Left ventricle myocardium inferior (tissue), 1 donor: ENCODE measurements around the gene USP6. TPM values are rescaled to one million over a fixed set of nuclear protein-coding genes. Genes with fewer than 3 reads are reported as not detected.
"Not testable (repeated sequence)": the region's sequence is repeated elsewhere in the genome, so short reads cannot be mapped to it uniquely, and the experiment has no call there.

Experiments
- DNase-seq: peaks from one replicate; pipeline ENCODE4 v3.0.0-alpha.2; 2020
- H3K27ac ChIP-seq: fragments of 200-600 bp; replicated peaks from 2 replicates; pipeline ENCODE4 v1.8.0; 2021
- H3K27me3 ChIP-seq: fragments of 200-600 bp; 2 replicates; pipeline ENCODE4 v1.8.0; 2021; ENCODE audit warnings: low read depth
- H3K36me3 ChIP-seq: fragments of 200-600 bp; 2 replicates; pipeline ENCODE4 v1.8.0; 2021
- H3K4me1 ChIP-seq: fragments of 200-600 bp; 2 replicates; pipeline ENCODE4 v1.8.0; 2021
- H3K4me3 ChIP-seq: fragments of 200-600 bp; 2 replicates; pipeline ENCODE4 v1.8.0; 2021; ENCODE audit warnings: mild to moderate bottlenecking, moderate library complexity
- H3K9me3 ChIP-seq: fragments of 200-600 bp; replicated peaks from 2 replicates; pipeline ENCODE4 v1.8.0; 2021
- intact Hi-C: fragments of 100-400 bp; cut with micrococcal nuclease; formaldehyde crosslinking; loops from one replicate; pipeline ENCODE4 v1.11.0; 2022
- long read RNA-seq: library from polyadenylated mRNA; unstranded; transcript quantifications from one replicate; pipeline ENCODE4 v2.0.0, GENCODE V29; 2021
- total RNA-seq: library from RNA; stranded (reverse); fragmentation: NEBNext Ultra II Directional; extraction: Animal tissue kit (Norgen Biotek cat#: 25700); gene quantifications from one replicate; pipeline ENCODE4 v1.2.1, GENCODE V29; 2021
- TF ChIP-seq, protein P1 (sequence below): fragments of 200-600 bp; IDR thresholded peaks from 2 replicates; pipeline ENCODE4 v1.8.0; 2021; ENCODE audit warnings: antibody characterized with exemption, mild to moderate bottlenecking, borderline replicate concordance
- donor health status: DM: no; HTN: yes; CAD: no; lungs with severe emphysema.

USP6 gene
- 0.05 TPM for total RNA-seq
- long read RNA-seq = 0 reads

DNA sequence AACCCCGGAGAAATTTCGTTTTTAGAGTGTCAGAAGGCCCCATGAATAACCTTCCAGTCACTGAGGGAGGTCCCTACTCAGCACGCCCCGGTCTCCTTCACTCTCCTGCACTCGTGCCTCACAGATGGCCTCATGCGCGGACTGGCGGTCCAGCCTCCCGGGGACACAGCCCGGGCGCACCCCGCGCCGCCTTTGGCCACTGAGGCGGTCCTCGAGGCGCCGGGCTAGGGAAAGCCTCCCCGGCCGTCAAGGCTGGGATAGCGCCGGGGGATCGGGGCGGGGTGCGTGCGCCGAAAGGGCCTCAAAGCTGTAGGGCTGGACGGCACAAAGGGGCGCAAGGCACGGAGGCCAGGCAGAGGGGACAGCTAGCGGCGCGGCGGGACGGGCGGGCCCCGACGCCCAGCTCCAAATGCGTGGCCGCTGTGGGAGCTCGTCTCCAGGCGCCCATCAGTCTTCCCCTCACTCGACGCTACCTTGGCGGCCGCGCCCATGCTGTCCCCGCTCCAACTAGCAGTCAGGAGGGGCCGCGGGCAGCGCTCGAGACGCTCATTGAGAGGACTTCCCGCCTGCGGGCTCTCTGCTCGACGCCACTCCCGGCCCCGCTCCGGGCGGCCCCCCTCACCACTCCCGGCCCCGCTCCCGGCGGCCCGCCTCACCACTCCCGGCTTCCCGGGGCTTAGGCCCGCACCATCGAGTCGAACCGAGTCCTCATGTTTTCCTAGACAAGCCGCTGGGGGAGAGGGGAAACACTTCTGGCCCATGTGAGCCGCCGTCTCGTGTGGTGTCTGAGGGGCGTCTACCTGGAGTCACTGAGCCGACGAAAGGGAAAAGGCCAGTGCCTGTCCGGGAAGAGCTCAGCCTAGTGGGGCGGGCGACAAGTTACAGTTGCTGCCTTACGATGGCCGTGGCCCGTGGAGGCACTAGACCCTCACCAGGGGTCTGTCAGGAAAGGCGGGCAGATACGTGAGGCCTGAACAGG, at the start of gene USP6:
Gene USP6 (plus strand): TSS at position 360 of the 979 bp plus-strand sequence. CDS start 14,336 bp downstream, outside the sequence.
- Histone ChIP-seq H3K9me3 (no peaks in the 10 kb centered on the region), H3K4me3 (peak within 1 kb of the TSS; percentile 35), H3K4me1 (peaks cover 19% of the 10 kb centered on the region), H3K36me3 (peaks cover 8% of the 10 kb centered on the region), H3K27me3 (peaks cover 62% of the 10 kb centered on the region), H3K27ac (no peak within 1 kb of the TSS)
- DNase-seq = no peak
- TF ChIP-seq, protein P1, sequence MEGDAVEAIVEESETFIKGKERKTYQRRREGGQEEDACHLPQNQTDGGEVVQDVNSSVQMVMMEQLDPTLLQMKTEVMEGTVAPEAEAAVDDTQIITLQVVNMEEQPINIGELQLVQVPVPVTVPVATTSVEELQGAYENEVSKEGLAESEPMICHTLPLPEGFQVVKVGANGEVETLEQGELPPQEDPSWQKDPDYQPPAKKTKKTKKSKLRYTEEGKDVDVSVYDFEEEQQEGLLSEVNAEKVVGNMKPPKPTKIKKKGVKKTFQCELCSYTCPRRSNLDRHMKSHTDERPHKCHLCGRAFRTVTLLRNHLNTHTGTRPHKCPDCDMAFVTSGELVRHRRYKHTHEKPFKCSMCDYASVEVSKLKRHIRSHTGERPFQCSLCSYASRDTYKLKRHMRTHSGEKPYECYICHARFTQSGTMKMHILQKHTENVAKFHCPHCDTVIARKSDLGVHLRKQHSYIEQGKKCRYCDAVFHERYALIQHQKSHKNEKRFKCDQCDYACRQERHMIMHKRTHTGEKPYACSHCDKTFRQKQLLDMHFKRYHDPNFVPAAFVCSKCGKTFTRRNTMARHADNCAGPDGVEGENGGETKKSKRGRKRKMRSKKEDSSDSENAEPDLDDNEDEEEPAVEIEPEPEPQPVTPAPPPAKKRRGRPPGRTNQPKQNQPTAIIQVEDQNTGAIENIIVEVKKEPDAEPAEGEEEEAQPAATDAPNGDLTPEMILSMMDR = no peak
- intact Hi-C loops = no loop called here

DNA sequence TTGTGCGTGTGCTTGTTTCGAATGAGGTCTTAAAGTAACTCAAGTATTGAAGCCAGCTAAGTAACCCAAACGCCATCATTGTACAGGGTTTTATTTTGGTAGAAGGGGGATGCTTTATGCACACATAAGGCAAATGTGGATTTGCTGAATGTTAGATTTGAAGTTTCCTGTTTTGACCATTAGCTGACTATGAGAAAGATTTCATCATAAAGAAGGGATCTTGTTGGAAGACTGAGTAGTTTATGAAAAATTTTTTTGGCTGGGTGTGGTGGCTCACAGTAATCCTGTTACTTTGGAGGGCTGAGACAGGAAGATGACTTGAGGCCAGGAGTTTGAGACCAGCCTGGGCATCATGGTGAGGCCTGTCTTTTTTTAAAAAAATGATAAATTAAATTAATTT, 47.6 kb upstream of the USP6 start:
- peaks cover 12% of the 10 kb centered on the region for H3K27me3 ChIP-seq
- no peak for DNase-seq
- intact Hi-C loops = no loop called here
- H3K36me3 ChIP-seq = no peaks in the 10 kb centered on the region
- TF ChIP-seq, protein P1 = no peak
- no peaks in the 10 kb centered on the region for H3K4me1 ChIP-seq
- no peaks in the 10 kb centered on the region for H3K9me3 ChIP-seq
- no peak overlapping the region for H3K27ac ChIP-seq
- no peak overlapping the region for H3K4me3 ChIP-seq

DNA sequence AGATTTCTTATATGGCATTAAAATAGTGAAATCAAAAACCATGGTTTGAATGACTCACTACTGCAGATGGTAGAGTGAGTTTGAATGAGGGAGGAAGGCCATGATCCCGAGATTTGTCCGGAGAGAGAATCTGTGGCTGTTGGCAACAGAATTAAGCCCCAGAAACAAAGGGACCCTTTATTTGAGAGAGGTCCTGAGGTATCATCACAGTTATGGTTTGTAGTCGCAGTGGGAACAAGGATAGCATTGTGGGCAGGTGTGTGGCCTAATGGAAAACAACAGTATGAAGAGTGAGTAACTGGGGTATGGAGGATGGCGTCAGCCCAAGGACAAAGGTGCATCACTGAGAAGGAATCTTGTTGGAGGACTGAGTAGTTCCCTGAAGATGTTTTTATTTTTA, 46.1 kb upstream of the USP6 start:
- H3K4me1 ChIP-seq = no peaks in the 10 kb centered on the region
- peaks cover 14% of the 10 kb centered on the region for H3K27me3 ChIP-seq
- DNase-seq = no peak
- intact Hi-C loops = no loop called here
- H3K27ac ChIP-seq = no peak overlapping the region
- TF ChIP-seq, protein P1 = no peak
- H3K4me3 ChIP-seq = no peak overlapping the region
- H3K36me3 ChIP-seq = no peaks in the 10 kb centered on the region
- no peaks in the 10 kb centered on the region for H3K9me3 ChIP-seq

DNA sequence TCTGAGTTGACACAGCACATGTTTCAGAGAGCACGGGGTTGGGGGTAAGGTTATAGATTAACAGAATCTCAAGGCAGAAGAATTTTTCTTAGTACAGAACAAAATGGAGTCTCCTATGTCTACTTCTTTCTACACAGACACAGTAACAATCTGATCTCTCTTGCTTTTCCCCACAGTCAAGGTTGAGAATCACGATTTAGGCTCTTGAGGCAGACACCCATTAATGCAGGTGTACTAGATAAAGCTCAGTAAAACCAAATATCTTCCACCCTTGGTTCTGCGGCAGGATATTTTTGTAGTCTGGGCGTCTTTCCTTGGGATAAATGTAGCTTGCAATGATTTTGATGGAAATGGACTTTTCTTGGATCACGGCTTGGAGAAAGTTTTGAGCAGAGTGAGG, 40.4 kb upstream of the USP6 start:
- H3K9me3 ChIP-seq, H3K27ac ChIP-seq, H3K36me3 ChIP-seq, intact Hi-C loops, H3K4me3 ChIP-seq, DNase-seq: not testable (repeated sequence)
- Histone ChIP-seq H3K4me1 (peaks cover 33% of the 10 kb centered on the region), H3K27me3 (peaks cover 14% of the 10 kb centered on the region)

DNA sequence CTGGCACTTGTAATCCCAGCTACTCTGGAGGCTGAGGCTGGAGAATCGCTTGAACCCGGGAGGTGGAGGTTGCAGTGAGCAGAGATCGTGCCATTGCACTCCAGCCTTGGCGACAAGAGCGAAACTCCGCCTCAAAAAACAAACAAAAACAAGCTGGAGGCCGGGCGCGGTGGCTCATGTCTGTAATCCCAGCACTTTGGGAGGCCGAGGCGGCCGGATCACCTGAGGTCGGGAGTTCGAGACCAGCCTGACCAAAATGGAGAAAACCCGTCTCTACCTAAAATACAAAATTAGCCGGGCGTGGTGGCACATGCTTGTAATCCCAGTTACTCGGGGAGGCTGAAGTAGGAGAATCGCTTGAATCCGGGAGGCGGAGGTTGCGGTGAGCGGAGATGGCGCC, 38.6 kb upstream of the USP6 start:
- H3K27me3 ChIP-seq, H3K36me3 ChIP-seq, DNase-seq, H3K9me3 ChIP-seq, intact Hi-C loops: not testable (repeated sequence)
- peaks cover 40% of the 10 kb centered on the region for H3K4me1 ChIP-seq
- peak overlapping the region; percentile 99 for H3K4me3 ChIP-seq
- peak overlapping the region; percentile 94 for H3K27ac ChIP-seq

DNA sequence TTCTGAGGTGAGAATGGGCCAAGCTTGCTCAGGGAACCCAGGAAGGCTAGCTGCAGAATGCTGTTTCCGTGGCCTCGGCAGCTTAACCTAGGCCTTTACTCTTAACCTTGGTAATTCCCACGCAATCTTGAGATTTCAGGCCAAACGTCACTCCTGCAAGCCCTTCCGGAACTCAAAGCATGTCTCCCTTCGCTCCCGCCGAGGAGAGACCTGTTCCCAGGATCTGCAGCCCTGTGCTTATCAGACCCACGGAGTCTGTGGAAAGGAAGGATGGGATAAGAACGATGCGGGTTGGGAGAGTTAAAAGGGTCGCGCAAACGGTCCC, 38.1 kb upstream of the USP6 start:
- Histone ChIP-seq H3K36me3 (peaks cover 4% of the 10 kb centered on the region), H3K27ac (peak overlapping the region; percentile 94), H3K9me3 (peaks cover 3% of the 10 kb centered on the region), H3K4me3 (peak overlapping the region; percentile 99), H3K4me1 (peaks cover 40% of the 10 kb centered on the region), H3K27me3 (peaks cover 10% of the 10 kb centered on the region)
- TF ChIP-seq, protein P1 = no peak
- intact Hi-C loops = no loop called here
- no peak for DNase-seq
